Inflammatory macrophage treated with lipopolysaccharide for 1 hour (primary cell): Measurements from ENCODE around the gene C7orf33.
A peak's percentile ranks its signal among the peaks of the same experiment; 100 is the strongest.
"Not testable (repeated sequence)": the region's sequence is repeated elsewhere in the genome, so short reads cannot be mapped to it uniquely, and the experiment has no call there.

Source experiments
- DNase-seq, 2 donors: peaks; one replicate each; pipeline ENCODE4 v3.0.0-alpha.2; 2020 to 2022

C7orf33 gene

GRCh38 chr7:148590471-148590870, at the start of gene C7orf33:
Gene C7orf33 (plus strand): TSS chr7:148590766. CDS start chr7:148590926, 160 bp downstream.
- DNase-seq: no peak

- no peak for DNase-seq
These were observed 48.6 kb upstream of the C7orf33 start for GRCh38 chr7:148541891-148542504.

GRCh38 chr7:148543302-148543701, 47.3 kb upstream of the C7orf33 start:
- no peak for DNase-seq

- no peak for DNase-seq
These were observed 45.4 kb upstream of the C7orf33 start for GRCh38 chr7:148545172-148545571.

GRCh38 chr7:148545932-148546331, 44.6 kb upstream of the C7orf33 start:
- DNase-seq: no peak

- DNase-seq: no peak
These were observed 43.7 kb upstream of the C7orf33 start for GRCh38 chr7:148546857-148547256.

GRCh38 chr7:148547951-148548350, 42.6 kb upstream of the C7orf33 start:
- DNase-seq: peak; percentile 16 to 48

- no peak for DNase-seq
These were observed 36.6 kb upstream of the C7orf33 start for GRCh38 chr7:148553979-148554378.

GRCh38 chr7:148556892-148557291, 33.7 kb upstream of the C7orf33 start:
- DNase-seq: no peak

- no peak for DNase-seq
These were observed 31.7 kb upstream of the C7orf33 start for GRCh38 chr7:148558914-148559313.

- no peak for DNase-seq
These were observed 29.5 kb upstream of the C7orf33 start for GRCh38 chr7:148561099-148561498.

GRCh38 chr7:148563583-148564274, 26.8 kb upstream of the C7orf33 start:
- no peak for DNase-seq

- peak; percentile 90 for DNase-seq
These were observed 26.2 kb upstream of the C7orf33 start for GRCh38 chr7:148564275-148564951.

- DNase-seq: no peak
These were observed 23.8 kb upstream of the C7orf33 start for GRCh38 chr7:148566736-148567135.

GRCh38 chr7:148567524-148567923, 23.0 kb upstream of the C7orf33 start:
- DNase-seq: no peak

- peak; percentile 94 to 99 for DNase-seq
These were observed 20.1 kb upstream of the C7orf33 start for GRCh38 chr7:148570510-148570909.

- DNase-seq: not testable (repeated sequence)
These were observed 19.6 kb upstream of the C7orf33 start for GRCh38 chr7:148570973-148571372.

- DNase-seq: no peak
These were observed 19.2 kb upstream of the C7orf33 start for GRCh38 chr7:148571381-148571780.

- no peak for DNase-seq
These were observed 18.5 kb upstream of the C7orf33 start for GRCh38 chr7:148572067-148572522.

- DNase-seq: not testable (repeated sequence)
These were observed 17.0 kb upstream of the C7orf33 start for GRCh38 chr7:148573581-148573980.

- peak; percentile 56 to 92 for DNase-seq
These were observed 14.7 kb upstream of the C7orf33 start for GRCh38 chr7:148575640-148576411.

GRCh38 chr7:148579366-148579765, 11.2 kb upstream of the C7orf33 start:
- peak; percentile 60 to 73 for DNase-seq

- DNase-seq: peak; percentile 16 to 19
These were observed 10.1 kb upstream of the C7orf33 start for GRCh38 chr7:148580446-148580845.
